HG03442 (cell line): ENCODE measurements around the gene STRIP1.
A peak's percentile ranks its signal among the peaks of the same experiment; 100 is the strongest.

Source experiments
- ATAC-seq: cut with Tn5 transposase; IDR thresholded peaks from one replicate; pipeline ENCODE4 v1.9.1; 2021; ENCODE audit warnings: mild to moderate bottlenecking, moderate library complexity; ENCODE audit not compliant: unreplicated experiment

Gene STRIP1

DNA sequence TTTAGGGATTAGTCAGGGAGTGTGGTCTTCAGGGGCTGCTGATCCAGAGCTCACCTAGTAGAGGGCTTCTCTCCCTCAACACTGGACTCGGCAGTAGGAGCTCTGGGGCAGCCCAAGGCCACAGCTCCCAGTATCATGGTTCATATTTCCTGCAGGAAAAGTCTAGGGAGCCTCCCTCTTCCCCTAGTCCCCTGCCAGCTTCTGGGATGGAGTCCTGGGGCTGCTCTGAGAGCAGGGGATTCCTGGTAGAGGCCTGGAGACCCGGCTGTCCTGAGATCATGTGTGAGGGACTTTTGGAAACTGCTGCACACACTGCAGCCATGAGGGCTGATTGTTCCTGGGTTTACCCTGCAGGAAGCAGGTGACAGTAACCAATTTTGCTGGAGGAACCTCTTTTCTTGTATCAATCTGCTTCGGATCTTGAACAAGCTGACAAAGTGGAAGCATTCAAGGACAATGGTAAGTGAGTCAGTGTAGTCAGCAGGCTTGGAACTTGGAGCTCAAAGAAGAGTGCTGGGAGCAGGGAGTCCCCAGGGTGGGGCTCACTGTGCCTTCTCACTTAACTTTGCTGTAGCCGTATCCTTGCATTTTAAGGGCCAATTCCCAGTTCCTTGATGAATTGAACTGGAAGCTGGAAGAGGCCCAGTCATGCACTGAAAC lies 16.3 kb downstream of the STRIP1 start:
- ATAC-seq: no peak

DNA sequence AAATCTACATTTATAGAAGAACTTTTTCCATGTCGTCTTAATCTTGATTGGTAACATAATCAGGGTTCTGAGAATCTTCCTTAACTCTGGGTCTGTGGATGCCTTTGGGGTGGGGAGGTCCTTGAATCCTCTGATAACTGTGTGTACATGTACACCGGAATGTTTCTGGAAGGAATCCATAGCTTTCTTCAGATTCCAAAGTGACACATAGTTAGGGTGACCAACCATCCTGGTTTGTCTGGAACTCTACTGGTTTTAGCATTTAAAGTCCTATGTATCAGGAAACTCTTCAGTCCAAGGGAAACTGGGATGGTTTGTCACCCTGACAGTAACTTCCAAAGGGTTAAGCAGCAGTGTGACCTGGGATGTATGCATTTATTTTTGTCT lies 16.8 kb downstream of the STRIP1 start:
- ATAC-seq: no peak

DNA sequence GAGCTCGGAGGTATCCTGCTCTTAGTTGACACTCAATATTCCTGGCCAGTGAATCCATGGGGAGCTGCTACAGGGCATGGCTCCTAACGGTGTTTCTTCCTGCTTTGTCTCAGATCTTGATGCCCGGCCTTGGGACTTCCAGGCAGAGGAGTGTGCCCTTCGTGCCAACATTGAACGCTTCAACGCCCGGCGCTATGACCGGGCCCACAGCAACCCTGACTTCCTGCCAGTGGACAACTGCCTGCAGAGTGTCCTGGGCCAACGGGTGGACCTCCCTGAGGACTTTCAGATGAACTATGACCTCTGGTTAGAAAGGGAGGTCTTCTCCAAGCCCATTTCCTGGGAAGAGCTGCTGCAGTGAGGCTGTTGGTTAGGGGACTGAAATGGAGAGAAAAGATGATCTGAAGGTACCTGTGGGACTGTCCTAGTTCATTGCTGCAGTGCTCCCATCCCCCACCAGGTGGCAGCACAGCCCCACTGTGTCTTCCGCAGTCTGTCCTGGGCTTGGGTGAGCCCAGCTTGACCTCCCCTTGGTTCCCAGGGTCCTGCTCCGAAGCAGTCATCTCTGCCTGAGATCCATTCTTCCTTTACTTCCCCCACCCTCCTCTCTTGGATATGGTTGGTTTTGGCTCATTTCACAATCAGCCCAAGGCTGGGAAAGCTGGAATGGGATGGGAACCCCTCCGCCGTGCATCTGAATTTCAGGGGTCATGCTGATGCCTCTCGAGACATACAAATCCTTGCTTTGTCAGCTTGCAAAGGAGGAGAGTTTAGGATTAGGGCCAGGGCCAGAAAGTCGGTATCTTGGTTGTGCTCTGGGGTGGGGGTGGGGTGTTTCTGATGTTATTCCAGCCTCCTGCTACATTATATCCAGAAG lies 19.4 kb downstream of the STRIP1 start:
- no peak for ATAC-seq

DNA sequence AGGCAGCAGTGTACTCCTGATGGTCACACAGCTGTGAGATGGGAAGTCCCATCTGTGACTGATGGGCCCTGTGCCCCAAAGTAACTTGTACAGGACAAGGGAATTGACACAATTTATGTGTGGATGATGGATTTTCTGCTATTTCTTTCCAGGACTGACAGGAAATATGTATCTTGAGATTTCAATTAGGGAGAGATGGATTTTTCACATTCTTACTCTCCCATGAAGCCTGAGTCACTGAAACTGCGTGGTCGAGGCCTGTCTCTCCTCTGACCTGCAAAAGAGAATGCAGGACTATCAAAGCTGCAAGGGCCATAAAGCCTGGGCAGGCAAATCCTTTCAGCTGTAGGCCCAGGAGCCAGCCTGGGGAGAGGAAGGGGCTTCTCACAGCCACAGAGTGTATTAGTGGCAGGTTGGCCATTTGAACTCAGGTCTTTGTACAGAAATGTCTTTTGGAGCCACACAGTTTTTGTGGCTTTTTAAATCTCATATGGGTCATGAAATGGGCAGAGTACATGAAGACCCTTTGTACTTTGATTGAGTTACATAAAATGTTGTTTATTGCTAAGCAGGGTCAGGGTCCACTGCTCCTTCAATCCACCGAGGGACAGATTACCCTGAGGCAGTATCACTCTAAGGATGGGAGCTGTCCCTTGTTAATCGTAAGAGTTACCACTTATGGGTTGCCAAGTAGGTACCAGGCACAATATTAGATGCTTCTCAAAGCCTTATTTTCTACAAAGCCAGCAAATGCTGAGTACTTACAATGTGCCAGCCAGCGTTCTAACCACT lies 21.3 kb downstream of the STRIP1 start:
- ATAC-seq: no peak

DNA sequence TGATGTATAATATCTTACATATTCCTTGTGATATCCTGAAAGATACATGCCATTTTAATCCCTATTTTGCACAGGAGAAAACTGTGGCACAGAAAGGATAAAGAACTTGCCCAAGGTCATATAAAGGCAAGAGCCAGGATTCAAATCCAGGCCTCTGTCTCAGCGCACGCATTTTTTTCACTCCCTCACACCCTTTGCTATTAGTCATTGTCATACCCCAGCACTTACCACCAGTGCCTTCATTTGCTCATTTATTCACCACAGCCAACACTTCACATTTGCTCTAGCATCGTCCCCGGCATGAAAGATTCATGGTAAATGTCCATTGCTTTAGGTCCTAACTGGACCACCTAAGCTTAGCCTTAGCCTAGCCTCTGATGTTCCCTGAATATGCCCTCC lies 21.9 kb downstream of the STRIP1 start:
- no peak for ATAC-seq

DNA sequence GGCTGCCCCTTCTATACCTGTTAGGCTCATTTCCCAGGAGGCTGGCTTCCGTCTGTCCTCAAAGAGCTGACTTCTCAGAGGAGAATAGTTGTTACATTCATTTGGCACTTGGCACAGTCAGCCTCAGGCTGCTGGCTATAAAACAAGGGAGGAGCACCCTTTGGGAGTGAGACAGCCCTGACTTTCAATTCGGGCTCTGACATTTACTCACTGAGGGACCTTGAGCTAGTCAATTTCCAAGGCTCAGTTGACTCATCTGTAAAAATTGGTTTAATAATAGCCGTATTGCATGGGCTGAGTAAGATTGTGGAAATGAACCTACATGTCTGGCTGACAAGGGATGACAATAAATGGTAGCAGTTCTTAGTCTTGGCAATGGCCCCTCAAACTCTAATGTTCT lies 22.4 kb downstream of the STRIP1 start:
- no peak for ATAC-seq

DNA sequence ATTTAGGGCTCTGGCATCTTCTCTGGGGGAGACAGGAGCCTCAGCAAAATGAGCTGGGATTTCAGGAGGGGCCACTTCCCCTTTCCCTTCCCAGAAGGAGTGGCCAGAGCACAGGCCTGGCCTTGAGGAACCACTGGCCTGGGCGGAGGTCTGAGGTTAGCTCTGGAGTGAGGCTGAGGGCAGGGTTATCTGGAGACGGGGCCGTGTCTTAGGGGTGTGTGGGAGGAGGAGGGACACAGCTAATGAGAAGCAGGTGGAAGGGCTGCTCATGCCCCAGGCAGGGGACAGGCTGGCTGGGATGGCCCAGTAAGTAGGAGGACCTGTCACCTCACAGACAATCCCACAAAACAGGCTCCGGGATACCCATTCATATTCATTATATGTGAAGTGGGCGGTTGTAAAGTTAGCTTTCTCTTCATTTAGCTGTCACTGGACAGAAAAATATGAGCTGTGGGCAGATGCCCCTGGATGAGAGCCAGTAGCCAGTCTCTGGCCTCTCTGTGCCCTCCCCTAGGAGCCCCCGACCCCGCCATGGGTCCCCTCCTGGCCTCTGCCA lies 23.6 kb downstream of the STRIP1 start:
- ATAC-seq: no peak

DNA sequence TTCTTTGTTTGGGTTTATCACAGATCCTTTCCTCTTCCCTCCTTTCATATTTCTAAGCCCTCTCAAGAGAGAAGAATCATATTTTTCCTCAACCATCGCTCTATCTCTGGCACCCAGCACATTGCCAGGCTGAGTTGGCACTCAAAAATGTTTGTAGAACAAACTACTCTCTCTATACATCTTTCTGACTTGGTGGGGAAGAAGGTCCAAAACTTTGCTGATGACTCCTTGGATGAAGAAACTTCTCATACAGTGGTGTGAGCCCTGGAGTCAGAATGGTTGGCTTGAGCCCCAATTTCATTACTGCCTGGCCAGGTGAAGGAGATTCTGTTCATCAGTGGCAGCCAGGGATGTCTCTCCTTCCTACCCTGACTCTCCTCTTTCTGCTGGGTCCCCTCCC lies 24.2 kb downstream of the STRIP1 start:
- ATAC-seq: no peak

DNA sequence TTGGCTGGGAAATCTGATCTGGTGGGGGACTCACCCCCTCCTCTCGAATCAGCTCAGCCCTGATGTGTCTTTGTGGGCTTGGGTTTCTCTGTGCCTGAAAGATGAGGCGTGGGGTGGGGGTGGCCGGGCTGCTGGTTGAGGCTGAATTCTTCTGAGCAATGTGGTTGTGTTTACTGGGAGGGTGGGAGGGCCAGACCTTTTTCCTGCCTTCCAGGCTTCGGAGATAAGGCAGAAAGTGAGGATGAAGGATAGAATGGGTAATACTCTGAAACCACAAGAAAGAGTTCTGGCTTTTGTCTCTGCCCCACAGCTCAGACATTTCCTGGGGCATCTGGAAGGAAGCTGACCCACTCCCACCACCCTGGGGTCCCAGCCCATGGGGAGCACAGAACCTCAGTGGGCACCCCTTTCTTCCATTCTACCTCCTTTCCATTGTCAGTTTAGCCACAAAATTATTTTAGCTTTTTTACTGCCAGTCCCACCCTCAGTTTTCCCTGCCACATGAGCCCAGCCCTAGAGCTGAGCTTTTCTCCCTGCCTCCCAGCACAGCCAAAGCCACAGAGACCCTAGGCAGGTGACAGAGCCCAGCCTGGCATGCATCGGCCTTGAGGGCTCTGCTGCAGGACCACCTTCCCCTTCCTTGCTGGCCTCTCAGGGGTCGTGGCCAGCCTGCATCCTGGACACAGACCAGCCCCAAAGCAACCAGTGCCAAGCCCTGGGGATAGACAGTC lies 24.9 kb downstream of the STRIP1 start:
- ATAC-seq: no peak

DNA sequence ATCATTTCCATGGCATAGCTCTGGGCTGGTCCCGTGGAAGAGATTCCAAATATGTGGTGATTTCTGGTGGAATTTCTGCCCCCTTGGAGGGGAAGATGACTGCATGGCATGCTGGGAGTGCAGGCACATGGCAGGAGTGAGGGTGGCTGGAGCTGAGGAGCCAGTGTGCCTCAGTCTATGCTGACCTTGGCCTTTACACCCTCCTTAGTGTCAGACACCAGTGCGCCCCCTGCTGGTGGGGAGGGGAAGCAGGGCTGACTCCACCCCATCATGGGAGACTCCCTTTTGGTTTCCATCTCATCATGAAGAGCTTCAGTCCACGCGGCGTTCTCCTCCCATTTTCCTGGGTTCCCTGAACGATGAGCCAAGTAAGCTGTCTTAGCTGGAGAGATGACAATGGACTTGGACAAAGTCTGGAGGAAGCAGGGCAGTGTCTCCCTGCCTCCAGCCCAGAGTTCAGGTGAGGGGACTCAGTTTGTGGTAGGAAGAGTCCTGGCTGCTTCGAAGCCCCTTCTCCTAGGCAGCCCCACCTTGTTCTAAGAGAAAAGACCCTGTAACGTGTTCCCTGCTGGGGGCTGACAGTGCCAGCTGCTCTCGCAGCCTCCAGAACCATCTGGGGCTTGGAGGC lies 25.7 kb downstream of the STRIP1 start:
- ATAC-seq: peak; percentile 68

DNA sequence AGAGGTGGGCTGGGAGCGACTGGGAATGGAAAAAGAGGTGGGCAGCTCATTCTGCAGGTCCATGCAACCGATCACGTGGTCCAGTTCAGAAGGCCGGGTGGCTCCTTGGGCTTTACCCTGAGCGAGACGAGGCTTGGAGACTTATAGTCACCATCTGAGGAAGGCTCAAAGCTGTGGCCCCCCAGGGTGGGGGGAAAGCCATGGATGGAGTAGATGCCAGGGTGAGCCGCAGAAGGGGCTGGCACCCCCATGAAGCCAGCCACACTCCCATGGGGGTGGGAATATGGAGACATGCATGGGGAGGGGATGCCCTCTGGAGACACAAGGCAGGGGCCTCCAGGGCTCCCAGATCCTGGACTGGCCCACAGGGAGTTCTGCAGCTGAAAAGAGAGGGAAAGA lies 26.2 kb downstream of the STRIP1 start:
- no peak for ATAC-seq

DNA sequence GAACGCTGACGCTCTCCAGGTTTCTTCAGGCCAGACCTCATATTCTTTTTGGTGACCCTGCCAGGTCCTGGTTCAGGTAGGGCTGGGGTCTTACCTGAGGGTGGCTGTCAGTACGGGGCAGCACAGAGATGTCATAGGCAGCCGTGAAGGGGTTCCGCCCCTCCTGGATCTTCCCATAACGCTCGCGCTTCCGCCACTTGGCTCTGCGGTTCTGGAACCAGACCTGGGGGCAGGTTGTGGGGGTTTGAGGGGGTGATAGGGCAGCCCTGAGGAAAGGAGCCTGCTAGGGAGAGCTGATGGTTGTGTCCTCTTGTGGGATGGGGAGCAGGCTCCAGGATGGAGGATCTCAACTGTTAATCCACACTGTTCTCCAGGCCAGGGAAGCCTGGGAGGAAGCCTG lies 26.9 kb downstream of the STRIP1 start:
- ATAC-seq: no peak

DNA sequence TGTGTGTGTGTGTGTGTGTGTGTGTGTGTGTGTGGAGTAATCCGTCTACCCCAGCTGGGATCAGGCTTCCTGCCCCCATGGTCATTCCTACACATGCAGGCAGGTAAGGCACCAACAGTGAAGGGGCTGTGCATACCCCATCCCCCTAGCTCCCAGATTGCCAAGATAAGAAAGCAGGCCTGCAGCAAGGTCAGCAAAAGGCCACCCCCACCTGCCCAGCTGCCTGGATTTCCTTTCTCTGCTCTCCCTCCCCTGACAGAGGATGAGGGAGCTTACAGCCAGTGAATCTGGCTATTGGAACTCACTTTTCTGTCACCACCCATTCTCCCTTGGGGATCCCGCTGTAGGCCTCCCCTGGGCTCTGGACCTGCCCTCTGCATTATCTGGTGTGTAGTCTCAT lies 28.2 kb downstream of the STRIP1 start:
- no peak for ATAC-seq

DNA sequence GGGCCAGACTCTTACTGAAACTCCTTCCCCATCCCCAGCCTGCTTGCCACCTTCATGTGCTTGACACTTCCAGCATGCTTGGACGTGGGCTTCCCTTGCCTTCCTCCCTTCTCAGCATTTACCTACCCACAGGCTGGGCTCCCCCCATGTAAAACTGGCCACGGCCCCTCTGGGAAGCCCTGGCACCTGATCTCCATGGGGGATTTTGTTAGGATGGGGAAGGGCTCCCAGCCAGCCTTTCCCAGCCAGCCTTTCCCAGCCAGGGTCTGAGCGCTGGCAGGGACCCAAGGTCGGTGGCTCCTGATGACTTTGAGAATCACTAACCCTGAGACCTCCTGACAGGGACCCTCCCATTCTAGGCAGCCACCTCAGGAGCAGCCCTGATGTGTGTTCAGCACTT lies 29.4 kb downstream of the STRIP1 start:
- ATAC-seq: no peak

DNA sequence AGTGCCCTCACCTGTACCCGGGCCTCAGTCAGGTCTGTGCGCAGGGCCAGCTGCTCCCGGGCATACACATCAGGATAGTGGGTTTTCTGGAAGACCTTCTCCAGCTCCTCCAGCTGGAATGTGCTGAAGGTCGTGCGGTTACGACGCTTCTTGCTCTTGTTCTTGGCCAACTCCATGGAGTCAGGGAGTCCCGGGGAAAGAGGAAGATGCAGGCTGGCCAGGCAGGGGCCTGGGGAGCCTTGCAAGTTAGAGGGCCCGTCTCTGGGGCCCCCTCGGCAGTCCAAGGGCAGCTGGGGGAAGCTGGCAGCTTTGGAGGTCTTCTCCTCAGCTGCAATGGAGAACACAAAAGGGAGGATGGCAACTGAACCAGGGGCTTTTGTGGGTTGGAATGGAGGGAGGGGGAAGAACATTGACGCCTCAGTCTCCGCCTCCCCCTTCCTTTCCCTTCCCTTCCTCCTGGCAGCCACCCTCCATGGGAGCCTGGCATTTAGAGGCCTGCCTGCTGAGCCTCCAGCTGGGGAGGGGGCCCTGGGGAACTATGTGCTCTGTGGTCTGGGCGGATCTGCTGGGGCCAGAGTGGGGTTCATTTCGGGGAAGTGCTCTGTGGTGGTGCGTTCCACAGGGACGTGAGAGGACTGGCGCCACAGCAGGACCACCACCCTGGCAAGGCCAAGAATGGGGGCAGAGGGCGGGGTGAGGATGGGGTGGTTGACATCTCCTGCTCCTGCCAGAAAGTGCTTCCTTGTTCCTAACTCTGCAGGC lies 30.3 kb downstream of the STRIP1 start:
- ATAC-seq: no peak

DNA sequence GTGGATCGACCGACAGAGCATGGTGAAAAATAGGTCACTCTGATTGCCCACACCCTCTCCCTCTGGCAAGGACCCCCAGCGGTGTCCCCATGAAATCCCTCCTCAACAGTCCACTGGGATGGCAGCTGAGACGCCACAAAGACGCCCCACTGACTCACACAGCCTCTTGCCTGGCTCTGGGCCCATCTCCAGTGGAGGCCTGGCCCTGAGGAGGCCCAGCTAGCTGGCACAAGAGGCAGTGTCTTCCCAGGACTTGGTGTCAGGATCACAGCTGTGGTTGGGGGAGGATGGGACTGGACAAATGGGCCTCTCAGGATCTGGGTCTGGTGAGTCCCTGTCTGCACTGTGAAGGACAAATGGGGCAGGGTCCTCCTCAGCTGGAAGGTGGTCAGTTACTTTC lies 31.4 kb downstream of the STRIP1 start:
- ATAC-seq: no peak

DNA sequence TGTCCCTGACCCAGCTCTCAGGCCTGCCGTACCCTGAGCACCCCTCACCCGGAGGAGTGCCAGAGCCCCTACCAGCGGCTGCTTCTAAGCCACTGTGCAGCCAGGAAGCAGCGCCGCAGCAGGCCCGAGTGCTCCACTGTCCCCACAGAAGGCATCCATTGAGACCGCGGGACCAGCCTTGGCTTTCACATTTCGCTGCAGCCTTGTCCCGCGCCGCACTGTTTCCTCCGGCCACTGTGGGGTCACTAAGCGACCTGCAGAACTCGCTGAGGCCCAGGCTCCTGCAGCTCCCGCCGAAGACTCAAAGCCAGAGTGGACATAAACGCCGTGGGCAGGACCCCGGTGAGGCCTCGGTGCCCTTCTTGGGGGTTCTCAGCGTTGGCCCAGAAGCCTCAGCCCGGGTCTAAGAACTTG lies 33.1 kb downstream of the STRIP1 start:
- ATAC-seq: no peak

DNA sequence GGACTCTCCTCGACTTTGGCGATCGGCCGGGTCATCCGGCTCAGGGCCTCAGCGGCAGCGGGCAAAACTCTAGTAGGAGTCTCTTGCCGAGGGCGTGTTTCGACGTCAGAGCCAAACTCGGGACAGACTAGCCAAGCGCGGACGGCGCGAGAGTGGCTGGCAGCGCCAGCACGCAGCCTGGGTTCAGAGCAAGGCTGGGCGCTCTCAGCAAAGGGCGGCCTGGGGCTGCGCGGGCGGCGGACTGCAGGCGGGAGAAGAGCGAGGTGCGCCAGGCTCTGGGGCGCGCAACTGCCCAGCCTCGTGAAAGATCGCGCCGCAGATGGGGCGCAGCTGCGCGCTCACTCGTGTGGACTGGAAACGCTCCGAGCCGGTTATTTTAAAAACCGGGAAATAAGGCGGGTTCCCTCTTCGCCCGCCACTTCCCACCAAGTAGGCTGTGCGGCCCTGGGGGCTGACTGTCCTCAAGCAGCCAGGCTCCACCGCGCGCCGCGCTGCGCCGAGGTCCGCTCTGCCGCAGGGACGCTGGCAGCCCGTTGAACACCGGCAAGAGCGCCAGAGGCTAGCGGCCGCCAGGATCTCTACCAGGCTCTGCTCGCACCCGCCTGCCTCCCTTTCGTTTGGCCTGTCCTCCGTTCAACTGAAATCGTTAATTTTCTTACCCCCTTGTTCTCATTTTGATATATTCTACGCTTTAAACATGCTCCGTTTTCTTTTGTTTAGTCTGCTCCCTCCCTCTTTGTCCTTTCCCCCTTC lies 33.6 kb downstream of the STRIP1 start:
- ATAC-seq: no peak
